ENCODE results near the gene LFNG. TPM values are rescaled to one million over a fixed set of nuclear protein-coding genes. Genes with fewer than 3 reads are reported as not detected.

The LFNG gene
- 23.3 TPM for polyA plus RNA-seq (2013, experiment 1 of 2)
- 25.9 TPM for polyA plus RNA-seq (2013, experiment 2 of 2)

- H3K9ac ChIP-seq (ENCODE audit: low read depth, low read length) = peak within 1 kb of the TSS; percentile 29
- H3K27me3 ChIP-seq (ENCODE audit: insufficient read depth, low read length) = peaks cover 33% of the 10 kb centered on the region
- under 1% methylated on average over 95 of the region's 95 CpGs for WGBS
- peak within 1 kb of the TSS; percentile 14; the same call in 1 of the 2 replicates for H3K27ac ChIP-seq (ENCODE audit: low read depth, low read length)
- H3K9me3 ChIP-seq (ENCODE audit: insufficient read depth, low read depth, low read length) = no peaks in the 10 kb centered on the region
- no peaks in the 10 kb centered on the region for H3K36me3 ChIP-seq (ENCODE audit: insufficient read depth, low read length)
- H3K4me1 ChIP-seq (ENCODE audit: insufficient read depth, low read length) = peaks cover 46% of the 10 kb centered on the region
- H3K4me3 ChIP-seq (ENCODE audit: low read length) = peak within 1 kb of the TSS; percentile 62
Measured at GRCh38 chr7:2519119-2519930, at the start of gene LFNG. Gene LFNG (plus strand): TSS chr7:2519774. CDS start chr7:2519862, 88 bp downstream.

DNA sequence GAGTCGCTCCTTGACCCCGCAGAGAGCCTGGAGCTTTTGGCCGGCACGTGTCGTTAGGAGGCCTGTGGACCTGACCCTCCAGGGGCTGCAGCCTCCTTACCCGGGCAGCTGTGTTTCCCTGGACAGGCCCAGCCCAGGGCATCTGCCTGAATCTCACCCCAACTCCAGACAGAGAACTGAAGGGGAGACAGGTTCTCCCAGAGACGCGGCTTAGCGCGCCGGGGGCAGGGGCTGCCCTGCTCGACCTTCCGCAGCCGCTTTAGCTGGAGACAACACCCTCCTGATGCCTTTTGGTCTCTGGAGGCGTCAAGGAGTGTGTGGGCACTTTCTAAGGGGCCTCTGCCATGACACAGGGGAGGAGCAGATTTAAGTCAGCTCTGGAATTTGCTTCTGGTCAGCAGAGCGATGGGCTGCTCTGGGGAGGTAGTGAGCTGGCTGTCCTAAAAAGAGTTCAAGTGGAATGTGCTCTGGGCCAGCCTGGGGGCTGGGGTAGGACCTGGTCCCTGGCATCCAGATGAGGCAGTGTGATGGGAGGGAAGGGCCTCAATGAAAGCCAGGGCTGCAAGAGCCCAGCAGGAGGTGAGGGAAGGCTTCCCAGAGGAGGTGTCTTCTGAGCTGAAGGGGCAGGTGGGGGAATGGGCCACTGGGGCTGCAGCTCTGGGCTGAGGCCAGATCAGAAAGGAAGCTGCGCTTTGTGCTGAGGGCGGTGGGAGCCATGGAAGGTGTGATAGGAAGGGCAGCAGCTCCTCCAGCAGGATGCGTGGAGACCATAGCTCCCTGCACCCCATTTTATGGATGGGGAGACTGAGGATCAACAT is 49.2 kb upstream of the LFNG start:
- Histone ChIP-seq H3K4me3 (ENCODE audit: low read length) (no peak overlapping the region), H3K9ac (ENCODE audit: low read depth, low read length) (no peak overlapping the region), H3K4me1 (ENCODE audit: insufficient read depth, low read length) (peaks cover 8% of the 10 kb centered on the region; the same call in 1 of the 2 replicates), H3K27me3 (ENCODE audit: insufficient read depth, low read length) (no peaks in the 10 kb centered on the region), H3K9me3 (ENCODE audit: insufficient read depth, low read depth, low read length) (no peaks in the 10 kb centered on the region), H3K27ac (ENCODE audit: low read depth, low read length) (no peak overlapping the region), H3K36me3 (ENCODE audit: insufficient read depth, low read length) (no peaks in the 10 kb centered on the region)
- WGBS = 87% methylated on average over 19 of the region's 19 CpGs

- Histone ChIP-seq H3K4me3 (ENCODE audit: low read length) (no peak overlapping the region), H3K4me1 (ENCODE audit: insufficient read depth, low read length) (peaks cover 8% of the 10 kb centered on the region; the same call in 1 of the 2 replicates), H3K27ac (ENCODE audit: low read depth, low read length) (peak overlapping the region; percentile 51; the same call in 1 of the 2 replicates), H3K9me3 (ENCODE audit: insufficient read depth, low read depth, low read length) (no peaks in the 10 kb centered on the region), H3K9ac (ENCODE audit: low read depth, low read length) (no peak overlapping the region), H3K36me3 (ENCODE audit: insufficient read depth, low read length) (no peaks in the 10 kb centered on the region), H3K27me3 (ENCODE audit: insufficient read depth, low read length) (no peaks in the 10 kb centered on the region)
- 81% methylated on average over 5 of the region's 5 CpGs for WGBS
Measured at GRCh38 chr7:2471022-2471329, 48.6 kb upstream of the LFNG start.

- H3K4me1 ChIP-seq (ENCODE audit: insufficient read depth, low read length) = peaks cover 8% of the 10 kb centered on the region; the same call in 1 of the 2 replicates
- WGBS = 42% methylated on average over 17 of the region's 17 CpGs
- H3K27ac ChIP-seq (ENCODE audit: low read depth, low read length) = peak overlapping the region; percentile 51; the same call in 1 of the 2 replicates
- no peak overlapping the region for H3K9ac ChIP-seq (ENCODE audit: low read depth, low read length)
- H3K36me3 ChIP-seq (ENCODE audit: insufficient read depth, low read length) = no peaks in the 10 kb centered on the region
- no peaks in the 10 kb centered on the region for H3K27me3 ChIP-seq (ENCODE audit: insufficient read depth, low read length)
- H3K4me3 ChIP-seq (ENCODE audit: low read length) = no peak overlapping the region
- no peaks in the 10 kb centered on the region for H3K9me3 ChIP-seq (ENCODE audit: insufficient read depth, low read depth, low read length)
Measured at GRCh38 chr7:2471396-2471795, 48.2 kb upstream of the LFNG start.

DNA sequence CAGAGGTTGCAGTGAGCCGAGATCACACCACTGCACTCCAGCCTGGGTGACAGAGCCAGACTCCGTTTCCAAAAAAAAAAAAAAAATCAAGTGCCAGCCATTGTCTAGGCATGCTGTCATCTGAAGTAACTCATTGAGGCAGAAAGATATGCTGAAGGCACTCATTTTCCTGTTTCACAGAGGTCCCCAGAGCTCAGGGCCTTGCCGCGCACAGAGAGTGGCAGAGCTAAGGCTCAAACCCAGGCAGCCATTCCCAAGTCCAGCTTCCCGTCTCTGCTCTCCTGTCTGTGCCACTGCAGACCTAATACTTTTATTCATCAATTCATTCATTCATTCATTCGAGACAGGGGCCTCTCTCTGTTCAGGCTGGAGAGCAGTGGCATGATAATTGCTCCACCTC is 46.8 kb upstream of the LFNG start:
- peaks cover 8% of the 10 kb centered on the region; the same call in 1 of the 2 replicates for H3K4me1 ChIP-seq (ENCODE audit: insufficient read depth, low read length)

DNA sequence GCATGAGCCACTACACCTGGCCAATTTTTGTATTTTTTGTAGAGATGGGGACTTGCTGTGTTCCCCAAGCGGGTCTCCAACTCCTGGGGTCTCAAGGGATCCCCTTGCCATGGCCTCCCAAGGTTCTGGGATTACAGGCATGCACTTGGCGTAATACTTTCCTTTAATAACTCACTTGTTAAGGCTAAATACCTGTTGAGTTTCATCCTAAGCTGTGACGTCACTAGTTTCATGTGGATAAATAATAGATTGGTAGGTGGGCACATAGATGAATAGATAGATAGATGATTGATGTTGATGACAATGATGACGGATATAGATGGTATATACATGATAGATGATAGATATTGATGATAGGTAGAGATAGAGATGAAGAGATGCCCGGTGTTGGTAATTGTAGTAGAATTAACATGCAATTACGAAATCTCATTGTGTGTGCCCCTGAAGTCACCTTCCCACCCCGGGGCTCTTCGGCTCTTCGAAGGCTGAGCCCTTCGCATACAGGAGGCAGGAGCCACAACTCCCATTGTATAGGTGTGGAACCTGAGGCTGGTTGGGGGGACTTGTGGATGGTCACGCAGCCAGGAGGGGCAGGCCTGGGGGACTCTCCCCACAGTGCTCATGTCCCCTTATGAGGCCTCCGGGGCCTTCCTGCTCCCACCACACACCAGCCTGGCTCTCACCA is 45.9 kb upstream of the LFNG start:
- Histone ChIP-seq H3K4me1 (ENCODE audit: insufficient read depth, low read length) (peaks cover 8% of the 10 kb centered on the region; the same call in 1 of the 2 replicates), H3K27ac (ENCODE audit: low read depth, low read length) (no peak overlapping the region), H3K9ac (ENCODE audit: low read depth, low read length) (no peak overlapping the region), H3K4me3 (ENCODE audit: low read length) (no peak overlapping the region), H3K36me3 (ENCODE audit: insufficient read depth, low read length) (no peaks in the 10 kb centered on the region), H3K9me3 (ENCODE audit: insufficient read depth, low read depth, low read length) (no peaks in the 10 kb centered on the region), H3K27me3 (ENCODE audit: insufficient read depth, low read length) (no peaks in the 10 kb centered on the region)
- WGBS = 91% methylated on average over 12 of the region's 12 CpGs

More for the DNA sequence above, 46.8 kb upstream of the LFNG start:
- H3K4me3 ChIP-seq (ENCODE audit: low read length) = no peak overlapping the region
- H3K27me3 ChIP-seq (ENCODE audit: insufficient read depth, low read length) = no peaks in the 10 kb centered on the region
- H3K9ac ChIP-seq (ENCODE audit: low read depth, low read length) = no peak overlapping the region
- H3K27ac ChIP-seq (ENCODE audit: low read depth, low read length) = no peak overlapping the region
- no peaks in the 10 kb centered on the region for H3K36me3 ChIP-seq (ENCODE audit: insufficient read depth, low read length)
- 91% methylated on average over 6 of the region's 6 CpGs for WGBS
- no peaks in the 10 kb centered on the region for H3K9me3 ChIP-seq (ENCODE audit: insufficient read depth, low read depth, low read length)

DNA sequence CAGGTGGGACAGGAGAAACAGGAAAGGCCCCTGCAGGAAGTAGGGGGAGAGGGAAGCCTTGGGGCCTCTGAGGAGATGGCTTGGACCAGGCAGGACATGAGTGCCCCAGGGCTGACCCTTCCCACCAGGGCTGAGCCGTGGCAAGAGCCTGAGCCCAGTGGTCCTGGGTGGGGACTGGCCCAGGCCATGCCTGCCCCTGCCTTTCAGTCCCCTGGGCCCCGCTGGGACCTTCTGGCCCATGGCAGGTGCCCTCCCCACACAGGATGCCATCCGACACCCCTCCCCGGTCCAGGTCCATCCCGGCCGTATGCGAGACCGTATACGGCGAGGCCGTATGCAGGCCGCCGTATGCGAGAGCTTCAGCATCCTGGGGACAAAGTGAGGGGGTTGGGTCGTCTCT is 45.4 kb upstream of the LFNG start:
- 54% methylated on average over 14 of the region's 15 CpGs for WGBS
- Histone ChIP-seq H3K36me3 (ENCODE audit: insufficient read depth, low read length) (no peaks in the 10 kb centered on the region), H3K9me3 (ENCODE audit: insufficient read depth, low read depth, low read length) (no peaks in the 10 kb centered on the region), H3K27ac (ENCODE audit: low read depth, low read length) (no peak overlapping the region), H3K9ac (ENCODE audit: low read depth, low read length) (no peak overlapping the region), H3K27me3 (ENCODE audit: insufficient read depth, low read length) (no peaks in the 10 kb centered on the region), H3K4me1 (ENCODE audit: insufficient read depth, low read length) (peaks cover 8% of the 10 kb centered on the region; the same call in 1 of the 2 replicates), H3K4me3 (ENCODE audit: low read length) (no peak overlapping the region)

DNA sequence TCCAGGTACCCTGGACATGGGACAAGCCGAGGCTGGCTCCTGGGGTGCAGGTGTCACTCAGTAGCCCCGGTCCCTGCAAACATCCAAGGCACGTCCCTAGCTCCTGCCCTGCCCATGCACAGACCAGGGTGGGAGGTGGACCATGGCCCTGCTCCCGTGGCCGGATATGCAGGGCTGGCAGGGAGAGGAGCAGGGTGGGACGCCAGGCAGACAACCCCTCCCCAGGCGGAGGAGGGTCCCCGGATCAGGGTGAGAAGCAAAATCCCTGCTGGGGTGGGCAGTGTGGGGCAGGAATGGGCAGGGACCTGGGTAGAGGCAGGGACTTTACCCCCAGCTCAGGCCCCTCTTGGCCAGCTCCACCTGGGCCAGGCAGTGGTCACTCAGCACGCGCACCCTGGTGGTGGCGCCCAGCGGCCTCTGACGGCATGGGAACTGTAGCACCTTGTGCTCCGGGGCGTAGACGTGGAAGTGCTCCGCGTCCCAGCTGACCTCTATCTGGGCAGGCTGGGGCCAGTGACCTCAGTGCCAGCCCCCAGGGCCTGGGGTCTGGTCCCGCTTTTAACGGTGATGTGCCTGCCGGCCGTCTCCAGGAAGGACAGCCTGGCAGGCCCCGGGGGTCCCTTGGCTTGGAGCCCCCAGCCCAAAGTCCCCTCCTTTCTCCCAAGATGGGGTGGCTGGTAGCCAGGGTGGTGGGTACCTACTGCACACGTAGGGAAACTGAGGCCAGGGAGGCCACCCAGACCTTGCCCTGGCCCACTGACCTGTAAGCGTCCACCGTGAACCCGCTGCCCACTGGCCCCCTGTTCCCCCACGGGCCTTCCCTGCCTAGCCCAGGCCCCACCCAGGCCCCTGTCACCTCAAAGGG is 44.5 kb upstream of the LFNG start:
- Histone ChIP-seq H3K27ac (ENCODE audit: low read depth, low read length) (no peak overlapping the region), H3K9ac (ENCODE audit: low read depth, low read length) (no peak overlapping the region), H3K4me3 (ENCODE audit: low read length) (no peak overlapping the region), H3K9me3 (ENCODE audit: insufficient read depth, low read depth, low read length) (no peaks in the 10 kb centered on the region), H3K4me1 (ENCODE audit: insufficient read depth, low read length) (peaks cover 8% of the 10 kb centered on the region; the same call in 1 of the 2 replicates), H3K27me3 (ENCODE audit: insufficient read depth, low read length) (no peaks in the 10 kb centered on the region), H3K36me3 (ENCODE audit: insufficient read depth, low read length) (no peaks in the 10 kb centered on the region)
- 87% methylated on average over 27 of the region's 28 CpGs for WGBS

- Histone ChIP-seq H3K9ac (ENCODE audit: low read depth, low read length) (no peak overlapping the region), H3K4me1 (ENCODE audit: insufficient read depth, low read length) (peaks cover 8% of the 10 kb centered on the region; the same call in 1 of the 2 replicates), H3K9me3 (ENCODE audit: insufficient read depth, low read depth, low read length) (no peaks in the 10 kb centered on the region), H3K27ac (ENCODE audit: low read depth, low read length) (no peak overlapping the region), H3K4me3 (ENCODE audit: low read length) (no peak overlapping the region), H3K36me3 (ENCODE audit: insufficient read depth, low read length) (no peaks in the 10 kb centered on the region), H3K27me3 (ENCODE audit: insufficient read depth, low read length) (no peaks in the 10 kb centered on the region)
- WGBS = 97% methylated on average over 18 of the region's 18 CpGs
Measured at GRCh38 chr7:2475678-2476015, 43.9 kb upstream of the LFNG start.

DNA sequence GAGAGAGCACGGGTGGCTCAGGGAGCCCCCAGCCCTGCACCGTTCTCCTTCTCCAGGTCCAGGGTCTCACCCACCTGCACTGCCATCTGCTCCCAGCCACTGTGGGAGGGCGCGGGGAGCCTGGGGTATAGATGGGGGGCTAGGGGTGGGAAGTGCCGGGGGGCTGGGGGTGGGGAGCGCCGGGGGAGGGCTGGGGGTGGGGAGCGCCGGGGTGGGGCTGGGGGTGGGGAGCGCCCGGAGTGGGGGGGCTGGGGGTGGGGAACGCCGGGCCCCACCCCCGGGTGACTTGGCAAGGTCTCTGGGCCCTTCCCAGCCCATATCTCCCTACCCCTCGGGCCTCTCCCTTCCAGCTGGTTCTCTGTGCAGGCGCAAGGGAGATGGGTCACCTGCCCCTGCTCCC is 43.3 kb upstream of the LFNG start, which contains the start of gene GRIFIN:
GRIFIN (minus strand) TSS at position 101 of the 400 bp plus-strand sequence; CDS start at position 86, 15 bp downstream.
- Histone ChIP-seq H3K4me1 (ENCODE audit: insufficient read depth, low read length) (peaks cover 8% of the 10 kb centered on the region; the same call in 1 of the 2 replicates), H3K9me3 (ENCODE audit: insufficient read depth, low read depth, low read length) (no peaks in the 10 kb centered on the region), H3K36me3 (ENCODE audit: insufficient read depth, low read length) (no peaks in the 10 kb centered on the region), H3K27me3 (ENCODE audit: insufficient read depth, low read length) (no peaks in the 10 kb centered on the region), H3K4me3 (ENCODE audit: low read length) (no peak within 1 kb of the TSS), H3K9ac (ENCODE audit: low read depth, low read length) (no peak within 1 kb of the TSS), H3K27ac (ENCODE audit: low read depth, low read length) (no peak within 1 kb of the TSS)
- 87% methylated on average over 7 of the region's 16 CpGs for WGBS

Data from HUES64 (cell line).